Muscle layer of duodenum (tissue), 2 donors: ENCODE results near the gene KCTD14.
"Not testable (repeated sequence)": the region's sequence is repeated elsewhere in the genome, so short reads cannot be mapped to it uniquely, and the experiment has no call there.

Experiments used
- H3K27ac ChIP-seq: one replicate; pipeline ENCODE4 v1.7.0; 2013; ENCODE audit warnings: mild to moderate bottlenecking, low read length
- H3K27me3 ChIP-seq: one replicate; pipeline ENCODE4 v1.7.0; 2013; ENCODE audit warnings: low read depth, mild to moderate bottlenecking, control low read depth, low read length
- H3K36me3 ChIP-seq, 2 donors: one replicate each; pipeline ENCODE4 v1.7.0; 2013; ENCODE audit warnings: low read length in 2 of 2, control low read depth in 1 of 2, mild to moderate bottlenecking in 1 of 2; ENCODE audit not compliant: insufficient read depth in 2 of 2, control insufficient read depth in 1 of 2
- H3K4me1 ChIP-seq, 2 donors: one replicate each; pipeline ENCODE4 v1.7.0; 2013; ENCODE audit warnings: low read length in 2 of 2, mild to moderate bottlenecking in 2 of 2, control low read depth in 1 of 2, moderate library complexity in 1 of 2; ENCODE audit not compliant: insufficient read depth in 2 of 2, control insufficient read depth in 1 of 2
- H3K4me3 ChIP-seq, 2 donors: one replicate each; pipeline ENCODE4 v1.7.0; 2013; ENCODE audit warnings: low read length in 2 of 2, low read depth in 1 of 2, mild to moderate bottlenecking in 1 of 2
- H3K9me3 ChIP-seq, 2 donors: one replicate each; pipeline ENCODE4 v1.7.0; 2013; ENCODE audit warnings: low read length in 2 of 2, control low read depth in 1 of 2, mild to moderate bottlenecking in 1 of 2; ENCODE audit not compliant: control insufficient read depth in 1 of 2
- donor health status: healthy.

The KCTD14 gene

GRCh38 chr11:78034623-78035022, 11.5 kb upstream of the KCTD14 start:
- H3K4me3 ChIP-seq = no peak overlapping the region
- no peaks in the 10 kb centered on the region for H3K27me3 ChIP-seq
- no peak overlapping the region for H3K27ac ChIP-seq
- no peaks in the 10 kb centered on the region for H3K9me3 ChIP-seq
- H3K36me3 ChIP-seq = no peaks in the 10 kb centered on the region
- peaks cover 2 to 13% of the 10 kb centered on the region in 2 donors for H3K4me1 ChIP-seq

- Histone ChIP-seq H3K27ac (no peak overlapping the region), H3K9me3 (no peaks in the 10 kb centered on the region), H3K36me3 (no peaks in the 10 kb centered on the region), H3K27me3 (no peaks in the 10 kb centered on the region), H3K4me1 (peaks cover 0 to 12% of the 10 kb centered on the region in 2 donors), H3K4me3 (no peak overlapping the region)
These were observed 10.0 kb upstream of the KCTD14 start for GRCh38 chr11:78033040-78033439.

- H3K9me3 ChIP-seq = no peaks in the 10 kb centered on the region
- H3K27me3 ChIP-seq = no peaks in the 10 kb centered on the region
- no peak overlapping the region for H3K27ac ChIP-seq
- H3K4me3 ChIP-seq = no peak overlapping the region
- peaks cover 0 to 12% of the 10 kb centered on the region in 2 donors for H3K4me1 ChIP-seq
- no peaks in the 10 kb centered on the region for H3K36me3 ChIP-seq
These were observed 9.0 kb upstream of the KCTD14 start for GRCh38 chr11:78032090-78032489.

GRCh38 chr11:78031629-78032028, 8.6 kb upstream of the KCTD14 start:
- Histone ChIP-seq H3K4me1 (peaks cover 0 to 12% of the 10 kb centered on the region in 2 donors), H3K27me3 (no peaks in the 10 kb centered on the region), H3K36me3 (no peaks in the 10 kb centered on the region), H3K9me3 (no peaks in the 10 kb centered on the region), H3K4me3 (no peak overlapping the region), H3K27ac (no peak overlapping the region)

GRCh38 chr11:78030429-78031325, 7.6 kb upstream of the KCTD14 start:
- Histone ChIP-seq H3K4me3 (no peak overlapping the region), H3K27me3 (no peaks in the 10 kb centered on the region), H3K9me3 (no peaks in the 10 kb centered on the region), H3K4me1 (peaks cover 0 to 12% of the 10 kb centered on the region in 2 donors), H3K36me3 (no peaks in the 10 kb centered on the region), H3K27ac (no peak overlapping the region)

GRCh38 chr11:78028423-78028822, 5.3 kb upstream of the KCTD14 start:
- H3K36me3 ChIP-seq, H3K27ac ChIP-seq, H3K4me3 ChIP-seq, H3K9me3 ChIP-seq, H3K27me3 ChIP-seq: not testable (repeated sequence)
- peaks cover 0 to 12% of the 10 kb centered on the region in 2 donors for H3K4me1 ChIP-seq

- no peaks in the 10 kb centered on the region for H3K27me3 ChIP-seq
These were observed 4.7 kb upstream of the KCTD14 start for GRCh38 chr11:78027759-78028158.

GRCh38 chr11:78025378-78025777, 2.3 kb upstream of the KCTD14 start:
- Histone ChIP-seq H3K27me3 (no peaks in the 10 kb centered on the region), H3K9me3 (no peaks in the 10 kb centered on the region), H3K4me1 (peaks cover 0 to 4% of the 10 kb centered on the region in 2 donors)

More at GRCh38 chr11:78027759-78028158, 4.7 kb upstream of the KCTD14 start:
- Histone ChIP-seq H3K36me3 (no peaks in the 10 kb centered on the region), H3K4me1 (peaks cover 0 to 12% of the 10 kb centered on the region in 2 donors), H3K27ac (no peak overlapping the region), H3K9me3 (no peaks in the 10 kb centered on the region), H3K4me3 (no peak overlapping the region)

GRCh38 chr11:78023426-78023825, 350 bp upstream of the KCTD14 start:
- H3K4me3 ChIP-seq = peak overlapping the region; percentile 54 to 70
- H3K36me3 ChIP-seq = no peaks in the 10 kb centered on the region
- H3K27ac ChIP-seq = no peak overlapping the region
- no peaks in the 10 kb centered on the region for H3K4me1 ChIP-seq
- H3K27me3 ChIP-seq = no peaks in the 10 kb centered on the region
- H3K9me3 ChIP-seq = no peaks in the 10 kb centered on the region

More at GRCh38 chr11:78025378-78025777, 2.3 kb upstream of the KCTD14 start:
- H3K4me3 ChIP-seq = no peak overlapping the region
- H3K27ac ChIP-seq = no peak overlapping the region
- H3K36me3 ChIP-seq = no peaks in the 10 kb centered on the region

- Histone ChIP-seq H3K27ac (peak overlapping the region; percentile 31), H3K9me3 (no peaks in the 10 kb centered on the region), H3K27me3 (no peaks in the 10 kb centered on the region), H3K36me3 (no peaks in the 10 kb centered on the region), H3K4me1 (no peaks in the 10 kb centered on the region), H3K4me3 (no peak overlapping the region)
These were observed 1.5 kb downstream of the KCTD14 start for GRCh38 chr11:78021611-78022010.

- Histone ChIP-seq H3K9me3 (no peaks in the 10 kb centered on the region), H3K27me3 (no peaks in the 10 kb centered on the region), H3K4me1 (no peaks in the 10 kb centered on the region), H3K36me3 (peaks cover 6 to 8% of the 10 kb centered on the region in 2 donors), H3K4me3 (no peak overlapping the region), H3K27ac (no peak overlapping the region)
These were observed 2.8 kb downstream of the KCTD14 start for GRCh38 chr11:78020246-78020645.
